ENCODE results near the gene ATP5F1D. TPM values are rescaled to one million over a fixed set of nuclear protein-coding genes. Genes with fewer than 3 reads are reported as not detected.

ATP5F1D gene
- total RNA-seq, 2 donors from 2014 or later: 341 to 530 TPM

DNA sequence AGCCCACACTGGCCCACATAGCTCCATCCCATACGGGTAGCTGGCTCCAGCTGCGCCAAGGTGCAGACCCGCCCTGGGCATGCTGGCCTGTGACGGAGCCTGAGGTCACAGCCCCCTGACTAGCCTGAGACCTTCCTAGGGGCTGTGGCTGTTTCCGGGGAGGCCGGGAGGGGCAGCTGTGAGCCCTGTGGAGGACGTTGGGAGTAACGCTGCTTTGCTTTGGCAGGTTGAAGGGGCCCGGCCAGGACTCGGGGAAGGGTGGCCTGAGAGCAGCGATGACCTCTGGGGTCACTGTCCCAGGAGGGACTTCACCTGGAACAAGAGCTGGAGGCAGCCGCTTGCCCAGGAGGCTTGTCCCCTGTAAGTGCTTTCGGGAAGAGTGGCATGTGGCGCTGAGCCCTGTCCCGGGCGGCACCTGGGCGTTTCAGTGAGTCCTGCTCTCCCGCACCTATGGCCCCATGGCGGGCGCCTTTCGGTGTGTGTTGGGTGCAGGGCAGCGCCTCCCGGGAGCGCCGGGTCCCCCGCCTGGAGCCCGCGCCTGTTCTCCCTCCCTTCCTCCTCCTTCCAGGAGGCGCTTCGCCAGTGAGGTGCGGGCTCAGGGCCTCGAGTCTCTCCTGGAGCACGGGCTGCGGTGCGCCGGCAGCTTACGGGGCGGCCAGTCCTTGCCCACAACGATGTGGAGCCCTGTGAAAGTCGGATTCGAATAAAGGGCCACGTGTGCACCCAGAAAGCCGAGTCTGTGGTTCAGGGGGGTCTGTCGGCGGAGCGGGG, 32.7 kb downstream of the ATP5F1D start:
- intact Hi-C loops (cut with DNase I, micrococcal nuclease): no loop called here
- ATAC-seq (no peak), DNase-seq (peak in 1 of 2 donors; percentile 34)

DNA sequence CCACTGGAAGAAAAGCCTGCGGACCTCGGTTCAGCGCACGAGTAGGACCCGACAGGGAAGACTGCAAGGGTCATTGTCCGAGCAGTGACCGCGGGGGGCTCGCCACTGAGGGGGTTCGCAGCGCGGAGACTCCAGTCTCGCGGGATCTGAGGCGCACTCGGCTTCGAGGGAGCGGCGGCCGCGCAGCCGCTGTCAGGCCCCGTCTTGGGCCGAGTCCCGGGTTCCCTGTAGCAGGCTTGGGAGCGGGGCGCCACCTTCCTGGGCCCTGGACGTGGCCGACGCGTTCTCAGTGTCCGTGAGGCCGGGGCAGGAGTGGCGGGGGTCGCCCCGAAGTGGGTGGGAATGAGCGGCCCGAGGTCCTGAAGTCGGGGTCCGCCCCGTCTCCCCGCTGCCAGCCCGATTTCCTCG, 33.3 kb downstream of the ATP5F1D start:
- DNase-seq (peak in 1 of 2 donors; percentile 41), ATAC-seq (no peak)
- intact Hi-C loops (cut with DNase I, micrococcal nuclease): no loop called here

DNA sequence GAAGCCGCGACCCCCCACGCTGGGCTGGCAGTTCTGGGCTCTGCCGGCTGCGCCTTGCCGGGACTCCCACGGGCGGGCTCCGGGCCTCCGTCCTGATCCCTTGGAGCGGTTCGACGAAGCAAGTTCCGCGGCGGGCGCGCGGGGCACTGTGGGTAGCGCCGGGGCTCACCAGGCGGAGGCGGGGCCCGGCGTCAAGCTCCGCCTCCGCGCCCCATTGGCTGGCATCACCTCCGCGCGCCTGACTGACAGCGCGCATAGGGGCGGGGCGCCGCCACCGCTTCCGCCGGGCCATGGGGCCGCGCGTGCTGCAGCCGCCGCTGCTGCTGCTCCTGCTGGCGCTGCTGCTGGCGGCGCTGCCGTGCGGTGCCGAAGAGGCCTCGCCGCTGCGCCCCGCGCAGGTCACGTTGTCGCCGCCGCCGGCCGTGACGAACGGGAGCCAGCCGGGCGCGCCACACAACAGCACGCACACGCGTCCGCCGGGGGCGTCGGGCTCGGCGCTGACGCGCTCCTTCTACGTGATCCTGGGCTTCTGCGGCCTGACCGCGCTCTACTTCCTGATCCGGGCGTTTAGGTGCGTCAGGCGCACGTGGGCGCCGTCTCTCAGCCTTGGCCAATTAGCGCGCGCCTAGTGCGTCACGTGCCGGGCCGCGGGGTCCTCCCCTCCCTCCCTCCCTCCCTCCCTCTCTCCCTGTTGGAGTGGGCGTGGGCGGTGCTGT, 33.9 kb downstream of the ATP5F1D start, which contains the start of gene FAM174C:
TSS of gene FAM174C (plus strand) at position 271 of the 716 bp plus-strand sequence. CDS start at position 291, 20 bp downstream.
- intact Hi-C loops (cut with DNase I, micrococcal nuclease): no loop called here
- ATAC-seq (peak; percentile 73), DNase-seq (peak; percentile 96 to 98)

DNA sequence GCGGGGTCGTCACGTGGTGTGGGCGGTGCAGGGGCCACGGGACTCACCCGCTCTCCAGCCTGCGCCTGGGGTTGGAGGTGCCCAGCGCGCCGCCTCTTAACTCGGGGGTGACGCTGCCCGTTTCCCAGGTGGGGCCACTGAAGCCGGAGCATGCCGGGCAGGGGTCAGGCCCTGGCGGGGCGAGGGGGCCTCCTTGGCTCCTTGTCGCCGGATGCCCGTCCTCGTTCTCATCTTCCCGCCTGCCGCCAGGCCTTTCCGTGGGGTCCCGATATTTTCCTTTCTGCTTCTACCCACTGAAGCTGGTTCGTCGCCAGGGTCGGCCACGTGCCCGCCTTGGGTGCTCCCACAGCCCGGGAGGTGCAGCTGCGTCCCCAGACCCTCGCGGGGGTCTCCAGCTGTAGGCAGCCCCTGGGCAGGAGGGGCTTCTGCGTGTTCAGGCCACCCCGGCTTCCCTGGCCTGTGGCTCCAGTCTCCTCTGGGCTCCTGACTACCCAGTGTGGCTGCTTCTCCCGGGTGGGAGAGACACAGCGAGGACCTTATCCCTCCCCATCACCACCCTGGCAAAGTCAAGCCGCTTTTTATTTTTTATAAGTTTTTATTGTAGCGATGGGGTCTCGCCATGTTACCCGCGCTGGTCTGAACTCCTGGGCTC, 34.6 kb downstream of the ATP5F1D start:
- intact Hi-C loops (cut with DNase I, micrococcal nuclease): no loop called here
- DNase-seq (no peak), ATAC-seq (no peak)

DNA sequence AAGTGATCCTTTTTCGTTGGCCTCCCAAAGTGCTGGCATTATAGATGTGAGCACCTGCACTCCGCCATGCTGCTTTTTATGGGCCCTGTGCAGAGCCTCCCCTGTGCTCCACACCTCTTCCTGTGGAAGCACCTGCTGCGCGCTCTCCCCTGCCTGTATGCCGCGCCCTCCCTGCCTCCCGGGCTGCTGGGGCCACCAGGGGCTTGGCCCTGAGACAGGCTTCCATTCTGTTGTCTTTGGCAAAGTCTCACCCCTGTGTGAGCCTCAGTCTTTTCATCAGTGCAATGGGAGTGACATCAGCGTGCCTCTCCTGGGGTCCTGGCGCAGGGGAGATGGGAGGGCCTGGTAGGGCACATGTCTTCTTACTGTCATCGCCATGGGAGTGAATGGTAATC, 35.1 kb downstream of the ATP5F1D start:
- intact Hi-C loops (cut with DNase I, micrococcal nuclease): no loop called here
- peak; percentile 55 for ATAC-seq
- peak; percentile 72 to 79 for DNase-seq

DNA sequence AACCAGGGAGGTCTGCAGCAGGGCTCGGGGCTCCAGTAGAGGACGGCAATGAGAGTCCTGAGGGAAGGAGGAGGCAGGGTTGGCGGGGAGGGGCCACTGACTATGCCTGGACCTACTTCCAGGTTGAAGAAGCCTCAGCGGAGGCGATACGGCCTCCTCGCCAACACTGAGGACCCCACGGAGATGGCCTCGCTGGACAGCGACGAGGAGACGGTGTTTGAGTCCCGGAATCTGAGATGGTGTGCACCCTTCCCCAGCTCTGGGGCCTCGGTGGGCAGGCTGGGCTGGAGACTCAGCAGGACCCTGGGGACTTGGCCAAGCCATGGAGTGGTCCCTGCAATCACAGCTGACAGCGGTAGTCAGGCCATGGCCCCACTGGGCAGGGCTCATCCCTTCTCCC, 35.5 kb downstream of the ATP5F1D start:
- ATAC-seq (no peak), DNase-seq (peak in 1 of 2 donors; percentile 41)
- intact Hi-C loops (cut with DNase I, micrococcal nuclease): no loop called here

DNA sequence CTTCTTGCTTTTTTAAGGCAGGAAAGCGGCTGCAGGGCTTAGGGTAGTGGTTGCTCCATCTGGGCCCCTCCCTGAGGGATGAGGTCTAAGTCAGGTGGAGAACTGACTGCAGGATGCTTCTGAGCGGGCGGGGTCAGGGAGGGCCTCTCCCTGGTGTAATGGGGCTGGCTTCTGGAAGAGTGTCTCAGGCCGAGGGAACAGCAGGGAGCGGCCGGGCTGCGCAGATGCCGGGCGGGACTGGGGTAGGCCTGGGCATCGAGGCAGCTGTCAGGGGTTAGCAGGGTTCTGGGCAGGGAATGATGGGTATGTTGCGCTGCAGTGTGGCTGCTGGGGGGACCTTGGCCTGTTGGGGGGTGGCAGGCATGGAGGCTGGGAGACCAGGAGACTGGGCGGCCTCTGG, 36.5 kb downstream of the ATP5F1D start:
- DNase-seq (no peak), ATAC-seq (no peak)
- intact Hi-C loops (cut with DNase I, micrococcal nuclease): no loop called here

DNA sequence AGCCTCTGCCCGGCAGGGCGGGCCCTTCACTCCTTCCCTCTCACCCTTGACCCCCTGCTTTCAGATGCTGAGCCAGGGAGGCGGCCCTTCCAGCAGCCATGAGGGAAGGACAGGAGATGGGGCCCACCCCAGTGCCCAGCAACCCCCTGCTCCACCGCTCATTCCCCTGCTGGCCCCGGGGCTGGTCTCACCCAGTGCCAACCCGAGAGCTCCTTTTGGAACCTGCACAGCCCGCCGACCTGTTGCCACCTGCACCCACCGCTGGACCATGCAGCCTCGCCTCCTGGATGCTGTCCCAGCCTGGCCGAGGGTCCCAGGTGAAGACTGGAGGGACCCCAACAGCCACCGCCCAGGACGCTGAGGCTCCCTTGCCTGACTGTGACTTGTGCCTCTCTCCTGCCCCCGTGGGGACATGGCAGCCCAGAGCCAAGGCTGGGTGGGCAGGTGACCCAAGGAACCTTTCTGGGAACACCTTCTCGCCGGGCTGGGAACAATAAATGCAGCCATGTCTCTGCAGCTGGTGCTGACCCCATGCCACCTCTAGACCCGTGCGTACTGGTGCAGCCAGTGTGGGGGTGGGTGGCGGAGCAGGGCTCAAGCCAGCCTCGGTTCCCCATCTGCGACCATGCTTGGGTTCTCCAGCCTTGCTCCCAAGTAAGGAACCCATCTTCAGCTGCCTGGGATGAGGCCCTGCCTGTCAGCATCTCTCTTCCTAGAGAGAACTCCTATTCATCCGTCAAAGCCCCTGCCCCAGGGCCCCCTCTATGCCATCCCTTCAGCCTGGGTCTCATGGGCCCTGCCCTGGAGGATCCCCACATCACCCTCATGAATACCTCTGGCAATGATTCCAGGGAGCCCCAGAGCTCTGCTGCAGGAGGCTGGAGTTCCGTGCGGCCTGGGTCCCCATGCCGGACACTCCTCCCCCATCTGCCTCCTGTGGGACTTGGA, 37.4 kb downstream of the ATP5F1D start:
- DNase-seq (no peak), ATAC-seq (no peak)
- intact Hi-C loops (cut with DNase I, micrococcal nuclease): no loop called here

DNA sequence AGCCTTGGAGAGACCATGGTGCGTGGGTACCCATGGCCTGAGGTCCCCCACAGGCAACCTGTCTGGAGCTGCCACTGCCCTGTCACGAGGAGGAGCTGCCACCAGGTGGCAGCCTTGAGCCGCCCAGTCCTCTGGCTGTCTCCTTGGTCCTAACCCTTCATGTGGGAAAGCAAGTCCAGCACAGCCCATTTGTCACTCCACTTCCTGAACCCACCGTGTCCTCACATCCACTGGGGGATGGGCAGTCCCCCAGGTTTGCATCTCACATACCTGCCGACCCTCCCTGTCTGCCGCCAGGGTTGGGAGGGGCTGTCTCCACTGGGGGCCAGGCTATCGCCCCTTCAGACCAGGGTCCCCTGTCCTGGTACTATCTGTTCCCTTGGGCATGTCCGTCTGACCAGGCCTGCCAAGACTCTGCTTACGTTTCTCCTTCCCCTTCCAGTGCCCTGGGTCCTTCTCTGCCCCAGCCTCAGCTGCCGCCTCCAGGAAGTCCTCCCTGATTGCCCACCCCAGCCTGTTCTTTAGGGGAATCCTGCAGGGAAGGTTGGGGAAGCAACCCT, 38.3 kb downstream of the ATP5F1D start:
- intact Hi-C loops (cut with DNase I, micrococcal nuclease): no loop called here
- DNase-seq: peak; percentile 70 to 88
- ATAC-seq: peak; percentile 11

DNA sequence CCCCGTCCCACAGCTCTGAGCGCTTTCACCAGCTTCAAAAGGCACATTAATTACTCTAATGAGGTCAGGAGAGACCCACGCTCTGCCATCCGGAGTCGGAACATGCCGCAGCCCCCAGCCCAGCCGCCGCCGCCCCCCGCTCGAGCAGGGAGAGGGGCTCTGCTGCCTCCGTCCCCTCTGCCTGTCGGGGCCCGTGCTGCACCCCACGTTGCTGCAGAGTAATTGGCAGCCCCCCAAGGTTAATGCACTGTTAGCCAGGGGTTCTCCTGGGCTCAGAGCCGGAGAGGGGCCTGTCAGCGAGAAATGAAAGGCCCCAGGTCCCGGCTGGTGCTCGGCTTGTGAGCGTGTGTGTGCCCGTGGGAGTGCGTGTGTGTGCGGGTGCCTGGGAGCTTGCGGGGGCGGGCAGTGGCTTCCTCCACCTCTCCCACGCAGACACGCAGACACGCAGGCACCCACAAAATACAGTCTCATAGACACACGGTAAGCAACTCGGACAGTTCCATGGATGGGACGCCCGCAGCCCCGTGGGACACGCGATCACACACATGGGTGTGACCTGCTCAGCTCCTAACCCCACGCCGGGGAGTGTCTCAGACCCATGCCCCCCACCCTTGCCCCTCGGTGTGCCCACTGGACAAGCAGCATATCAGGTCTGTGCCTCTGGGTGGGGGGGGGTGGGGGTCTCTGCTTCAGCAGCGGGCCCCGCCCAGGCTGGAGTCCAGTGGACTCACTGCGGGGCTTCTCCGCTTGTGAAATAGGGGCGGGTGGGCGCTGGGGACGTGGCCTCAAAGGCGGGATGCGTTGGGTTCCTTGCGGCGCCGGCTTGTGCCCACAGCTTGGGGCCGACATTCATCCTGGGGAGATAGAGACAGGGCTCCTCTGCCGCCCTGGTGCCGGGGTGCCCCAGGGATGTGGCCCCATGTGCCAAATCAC, 39.4 kb downstream of the ATP5F1D start:
- intact Hi-C loops (cut with DNase I, micrococcal nuclease): no loop called here
- DNase-seq: no peak
- ATAC-seq: no peak

DNA sequence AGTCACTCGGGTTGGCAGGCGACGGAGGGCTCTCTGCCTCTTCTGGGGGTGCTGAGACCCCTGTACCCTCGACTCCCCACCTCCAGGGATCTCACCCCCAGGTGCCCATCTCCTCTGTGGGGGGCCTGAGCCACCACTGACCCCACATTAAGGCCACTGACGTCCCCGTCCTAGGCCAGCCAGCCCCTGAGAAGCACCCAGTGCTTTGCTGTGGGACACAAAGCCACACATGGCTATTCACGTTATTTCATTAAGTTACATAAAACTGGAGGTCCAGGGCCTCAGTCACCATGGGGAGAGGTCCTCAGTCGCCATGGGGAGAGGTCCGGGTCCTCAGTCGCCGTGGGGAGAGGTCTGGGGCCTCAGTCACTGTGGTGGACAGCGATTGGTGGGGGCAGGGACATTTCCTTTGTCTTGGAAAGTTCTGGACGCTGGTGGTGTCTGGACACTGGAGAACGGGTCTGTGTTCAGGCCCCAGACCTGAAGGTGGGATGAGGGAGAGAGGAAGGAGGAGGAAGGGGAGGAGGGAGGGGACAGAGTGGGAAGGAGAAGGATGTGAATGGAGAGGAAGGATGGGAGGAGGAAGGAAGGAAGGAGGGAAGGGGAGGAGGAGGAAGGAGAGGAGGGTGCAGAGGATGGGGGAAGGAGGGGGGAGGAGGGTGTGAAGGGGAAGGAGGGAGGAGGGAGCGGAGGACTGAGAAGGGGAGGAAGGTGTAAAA, 40.2 kb downstream of the ATP5F1D start:
- intact Hi-C loops (cut with DNase I, micrococcal nuclease): no loop called here
- ATAC-seq (no peak), DNase-seq (no peak)

DNA sequence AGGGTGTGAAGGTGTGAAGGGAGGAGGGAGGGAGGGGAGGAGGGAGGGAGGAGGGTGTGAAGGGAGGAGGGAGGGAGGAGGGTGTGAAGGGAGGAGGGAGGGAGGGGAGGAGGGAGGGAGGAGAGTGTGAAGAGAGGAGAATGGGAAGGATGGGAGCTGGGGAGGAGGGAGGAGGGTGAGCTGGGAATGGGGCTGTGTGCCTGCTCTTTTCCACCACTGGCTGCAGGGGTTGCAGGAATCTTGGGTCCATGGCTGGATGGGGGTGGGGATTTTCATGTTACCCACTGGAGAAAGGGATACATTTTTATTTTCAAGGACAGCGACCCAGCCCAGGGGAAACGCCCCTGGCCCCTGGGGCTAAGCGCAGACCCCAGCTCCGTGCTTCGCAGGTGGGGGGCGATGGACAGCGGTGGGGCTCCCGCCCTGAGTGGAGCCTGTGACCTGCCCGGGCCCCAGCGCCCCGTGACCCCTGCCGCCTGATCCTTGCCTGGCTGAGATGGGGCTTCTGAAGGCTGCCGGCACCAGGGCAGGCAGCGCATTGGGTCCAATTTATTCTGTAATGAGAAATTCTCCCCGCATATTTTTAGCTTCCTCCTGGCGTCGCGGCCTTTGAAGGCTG, 41.1 kb downstream of the ATP5F1D start:
- intact Hi-C loops (cut with DNase I, micrococcal nuclease): no loop called here
- ATAC-seq: no peak
- DNase-seq: no peak

DNA sequence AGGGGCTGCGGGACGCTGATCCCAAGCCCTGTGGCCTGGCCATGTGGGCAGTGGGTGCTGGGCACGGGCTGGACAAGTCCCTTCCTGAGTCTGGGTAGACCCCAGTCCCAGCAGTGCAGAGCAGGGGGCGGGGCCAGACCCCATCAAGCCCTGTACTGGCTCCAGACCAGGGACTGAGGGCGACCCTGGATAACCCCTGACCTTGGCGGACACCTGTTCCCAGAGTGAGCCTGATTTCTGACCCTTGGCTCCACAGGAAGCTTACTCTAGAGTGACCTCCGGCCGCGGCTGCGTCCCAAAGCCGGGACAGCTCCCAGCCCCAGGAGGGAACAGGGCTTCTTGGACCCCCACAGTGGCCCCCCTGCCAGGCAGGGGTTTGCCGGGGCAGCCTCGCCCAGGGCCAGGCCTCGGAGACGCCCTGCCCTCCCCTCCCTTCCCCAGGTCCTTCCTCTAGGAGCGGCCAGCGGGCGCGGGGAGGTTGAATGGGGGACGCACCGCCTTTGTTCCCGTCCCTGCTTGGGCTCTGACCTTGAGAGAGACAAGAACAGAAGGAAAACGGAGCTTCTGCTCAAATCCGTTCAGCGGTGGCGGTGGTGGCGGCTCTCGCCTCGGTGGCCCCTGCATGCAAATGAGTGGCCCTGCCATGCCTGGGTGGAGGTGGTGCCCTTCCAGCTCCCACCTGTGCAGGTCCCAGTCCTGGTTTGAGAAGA, 41.8 kb downstream of the ATP5F1D start:
- DNase-seq (peak in 1 of 2 donors; percentile 41), ATAC-seq (peak; percentile 33)
- intact Hi-C loops (cut with DNase I, micrococcal nuclease): no loop called here

DNA sequence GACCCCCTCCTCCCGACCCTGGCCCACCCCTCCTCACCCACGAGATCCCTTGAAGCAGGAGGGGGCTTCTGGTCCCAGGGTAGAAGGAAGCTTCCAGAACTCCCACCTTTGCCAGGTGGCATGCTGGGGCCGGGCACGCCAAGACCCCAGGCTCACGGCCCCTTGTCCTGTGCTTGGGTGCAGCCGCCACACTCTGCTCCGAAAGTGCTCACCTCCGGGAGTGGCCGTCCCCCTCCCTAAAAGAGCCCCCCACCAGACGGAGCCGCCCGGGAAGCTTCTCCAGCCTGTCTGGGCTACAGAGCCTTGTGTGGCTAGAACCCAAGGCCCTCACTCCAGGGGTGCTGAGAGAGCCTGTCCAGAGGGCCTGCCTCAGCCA, 42.4 kb downstream of the ATP5F1D start:
- intact Hi-C loops (cut with DNase I, micrococcal nuclease): no loop called here
- ATAC-seq (no peak), DNase-seq (no peak)

DNA sequence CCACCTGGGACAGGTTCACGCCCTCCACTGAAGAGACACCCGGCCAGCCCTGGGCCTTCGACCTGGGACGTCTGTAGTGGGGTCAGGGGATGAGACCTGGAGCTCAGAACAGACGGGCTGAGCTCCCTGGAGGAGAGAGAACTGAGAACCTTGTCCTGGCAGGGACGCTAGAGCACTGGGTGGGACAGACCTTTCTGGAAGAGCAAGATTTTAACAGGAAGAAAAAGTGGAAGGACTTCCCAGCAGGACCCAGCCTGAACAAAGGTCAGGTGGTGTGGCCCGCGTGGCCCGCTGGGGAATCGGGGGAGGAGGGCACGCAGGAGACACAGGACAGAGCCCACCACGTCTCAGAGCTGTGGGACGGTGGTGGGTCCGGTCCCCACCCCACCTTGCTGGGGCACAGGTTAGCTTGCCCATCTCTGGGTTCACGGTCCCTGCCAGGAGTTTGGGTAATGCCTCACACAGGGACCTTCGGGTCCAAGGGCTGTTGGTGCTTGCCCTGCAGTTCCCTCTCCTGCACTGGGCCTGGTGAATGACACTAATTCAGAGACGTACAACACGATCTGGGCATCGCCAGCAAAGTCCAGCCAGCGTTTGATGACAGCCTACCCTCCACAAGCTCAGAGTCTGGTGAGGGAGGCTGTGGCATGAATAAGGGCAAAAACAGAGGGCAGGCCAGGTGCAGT, 42.9 kb downstream of the ATP5F1D start:
- intact Hi-C loops (cut with DNase I, micrococcal nuclease): no loop called here
- ATAC-seq: peak; percentile 72

More for the DNA sequence above, 42.9 kb downstream of the ATP5F1D start:
- DNase-seq: peak; percentile 72 to 81

Measured in left colon (tissue), 2 donors.